ENCODE results near the gene GEMIN5. TPM values are rescaled to one million over a fixed set of nuclear protein-coding genes. Genes with fewer than 3 reads are reported as not detected.

GEMIN5 gene
- total and polyA plus RNA-seq, 2 of the 4 experiments (the other 2 are of a cell fraction): 9.0 to 31.5 TPM

- Histone ChIP-seq H3K9me1 (ENCODE audit: insufficient read depth, low read length) (no peaks in the 10 kb centered on the region), H3K4ac (ENCODE audit: low read depth, low read length) (no peak overlapping the region), H2BK20ac (ENCODE audit: low read depth, low read length) (no peak overlapping the region), H2AK9ac (replicated peaks; ENCODE audit: low read depth, low read length, poor library complexity) (no peak overlapping the region), H4K91ac (ENCODE audit: insufficient read depth, low read depth, low read length) (no peak overlapping the region), H3K36me3 (ENCODE audit: control insufficient read depth, insufficient read depth, low read length) (peaks cover 2% of the 10 kb centered on the region; the same call in 1 of the 2 replicates), H2BK5ac (ENCODE audit: low read depth, low read length, poor library complexity, severe bottlenecking) (no peak overlapping the region), H3K4me2 (ENCODE audit: low read depth, low read length) (no peak overlapping the region), H3K23ac (ENCODE audit: low read depth, low read length) (no peak overlapping the region), H3K4me3 (ENCODE audit: insufficient read depth, low read depth, low read length) (no peak overlapping the region), H3K27ac (ENCODE audit: insufficient read depth, low read length) (no peak overlapping the region), H3K4me1 (ENCODE audit: control insufficient read depth, insufficient read depth, low read length) (no peaks in the 10 kb centered on the region), H3K9me3 (ENCODE audit: control insufficient read depth, insufficient read depth, low read length) (no peaks in the 10 kb centered on the region), H2AK5ac (ENCODE audit: low read depth, low read length) (no peak overlapping the region), H4K5ac (ENCODE audit: low read depth, low read length) (no peak overlapping the region), H2BK120ac (ENCODE audit: low read depth, low read length) (no peak overlapping the region), H3K56ac (ENCODE audit: extremely low read depth, insufficient read depth, low read length) (no peak overlapping the region), H2BK15ac (ENCODE audit: low read depth, low read length) (no peak overlapping the region), H3K27me3 (ENCODE audit: control insufficient read depth, insufficient read depth, low read length) (no peaks in the 10 kb centered on the region), H4K20me1 (ENCODE audit: insufficient read depth, low read length) (peaks cover 8% of the 10 kb centered on the region; the same call in 1 of the 2 replicates), H3K9ac (ENCODE audit: low read depth, low read length) (no peak overlapping the region), H4K8ac (ENCODE audit: low read depth in 2 of 2, low read length in 2 of 2) (no peak overlapping the region), H3K14ac (replicated peaks; ENCODE audit: low read depth, low read length) (no peak overlapping the region), H3K18ac (ENCODE audit: low read depth, low read length) (no peak overlapping the region), H2AFZ (replicated peaks; ENCODE audit: low read length, poor library complexity) (no peak overlapping the region), H3K79me1 (ENCODE audit: low read depth in 1 of 2, low read length in 2 of 2) (peaks cover 20 to 23% of the 10 kb centered on the region in 2 experiments)
- intact Hi-C loops (cut with micrococcal nuclease): loop anchor here (5.0 to 10.0 kb wide), 2 partner anchors 948 to 1875 kb away; no protein-coding TSS in a partner anchor
- BruUV-seq (replicated peaks): no TSS peak
- ATAC-seq (ENCODE audit: low read depth): no peak
- DNase-seq: no peak
- ChIA-PET CTCF (no interaction called here), POLR2A (ENCODE audit: unreplicated experiment) (no interaction called here)
- dilution Hi-C loops (cut with HindIII; ENCODE audit: low sequenced_read_pairs, unreplicated experiment): no loop called here
- in situ Hi-C loops (cut with MboI; ENCODE audit: low sequenced_read_pairs): no loop called here
- no peak for TF ChIP-seq CEBPB (IDR thresholded peaks at IDR 0.05; ENCODE audit: low read depth, low read length)
- no peak for TF ChIP-seq ELK1 (IDR thresholded peaks at IDR 0.05; ENCODE audit: borderline replicate concordance, low read depth, low read length)
- TF ChIP-seq NFE2L2 (IDR thresholded peaks at IDR 0.05; ENCODE audit: low read depth, low read length): no peak
- TF ChIP-seq MXI1 (IDR thresholded peaks at IDR 0.05; ENCODE audit: borderline replicate concordance, low read depth, low read length): no peak
- TF ChIP-seq CHD1 (IDR thresholded peaks at IDR 0.05; ENCODE audit: low read depth, low read length): no peak
- no peak for TF ChIP-seq RFX5 (IDR thresholded peaks at IDR 0.05; ENCODE audit: low read depth, low read length)
- TF ChIP-seq MAZ (IDR thresholded peaks at IDR 0.05; ENCODE audit: borderline replicate concordance, low read depth, low read length): no peak
- no peak for TF ChIP-seq CTCF (conservative IDR thresholded peaks at IDR 0.05; ENCODE audit: low read depth, low read length)
- TF ChIP-seq MAFK (IDR thresholded peaks at IDR 0.05; ENCODE audit: low read depth, low read length): no peak
- no CpG with 5 or more reads among the region's 2 CpGs for WGBS, 2 experiments (ENCODE audit: extremely low coverage in 2 of 2, insufficient read length in 1 of 2)
Measured at GRCh38 chr5:154949781-154950180, 11.8 kb upstream of the GEMIN5 start.

Data from IMR-90 (cell line).